ENCODE measurements around the gene FIGN. TPM values are rescaled to one million over a fixed set of nuclear protein-coding genes. Genes with fewer than 3 reads are reported as not detected.

Gene FIGN
- total and polyA plus RNA-seq, 2 of the 13 experiments (the other 11 are each of a cell fraction or from before 2014, with no cell fraction given) = 6.6 to 6.7 TPM

DNA sequence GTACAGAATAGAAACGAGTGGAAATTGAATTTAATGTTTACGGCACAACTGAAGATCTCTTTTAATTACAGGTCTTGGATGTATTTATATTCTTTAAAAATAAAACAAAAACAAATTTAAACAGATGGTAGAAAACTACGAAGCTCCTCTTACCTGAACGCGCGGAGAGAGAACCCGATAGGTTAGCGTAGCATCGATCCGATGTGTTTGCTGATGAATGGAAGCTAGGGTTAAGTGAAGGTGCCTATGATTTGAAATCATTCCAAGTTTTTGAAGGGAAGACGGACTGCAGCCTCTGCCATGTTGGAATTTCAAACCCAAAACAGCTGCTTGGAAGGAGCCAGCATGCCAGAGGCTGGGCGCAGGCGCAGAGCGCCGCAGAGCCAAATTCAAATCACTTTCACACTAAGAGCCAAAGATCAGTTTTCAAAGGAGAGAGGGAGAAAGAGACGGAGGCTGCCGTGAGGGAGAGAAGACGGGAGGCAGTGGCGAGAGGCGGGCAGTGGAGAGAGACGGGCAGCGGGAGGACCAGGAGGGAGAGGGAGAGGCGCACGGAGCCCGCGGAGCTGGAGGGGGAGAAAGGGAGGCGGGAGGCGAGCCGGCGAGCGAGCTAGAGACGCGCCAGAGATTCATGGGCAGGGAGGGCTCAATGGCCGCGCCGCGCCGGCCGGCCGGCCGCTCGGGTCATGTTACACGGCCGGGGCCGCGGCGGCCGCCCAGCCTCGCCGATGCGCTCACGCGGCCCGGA lies at the start of gene FIGN (continued):
- TF ChIP-seq, protein P1, sequence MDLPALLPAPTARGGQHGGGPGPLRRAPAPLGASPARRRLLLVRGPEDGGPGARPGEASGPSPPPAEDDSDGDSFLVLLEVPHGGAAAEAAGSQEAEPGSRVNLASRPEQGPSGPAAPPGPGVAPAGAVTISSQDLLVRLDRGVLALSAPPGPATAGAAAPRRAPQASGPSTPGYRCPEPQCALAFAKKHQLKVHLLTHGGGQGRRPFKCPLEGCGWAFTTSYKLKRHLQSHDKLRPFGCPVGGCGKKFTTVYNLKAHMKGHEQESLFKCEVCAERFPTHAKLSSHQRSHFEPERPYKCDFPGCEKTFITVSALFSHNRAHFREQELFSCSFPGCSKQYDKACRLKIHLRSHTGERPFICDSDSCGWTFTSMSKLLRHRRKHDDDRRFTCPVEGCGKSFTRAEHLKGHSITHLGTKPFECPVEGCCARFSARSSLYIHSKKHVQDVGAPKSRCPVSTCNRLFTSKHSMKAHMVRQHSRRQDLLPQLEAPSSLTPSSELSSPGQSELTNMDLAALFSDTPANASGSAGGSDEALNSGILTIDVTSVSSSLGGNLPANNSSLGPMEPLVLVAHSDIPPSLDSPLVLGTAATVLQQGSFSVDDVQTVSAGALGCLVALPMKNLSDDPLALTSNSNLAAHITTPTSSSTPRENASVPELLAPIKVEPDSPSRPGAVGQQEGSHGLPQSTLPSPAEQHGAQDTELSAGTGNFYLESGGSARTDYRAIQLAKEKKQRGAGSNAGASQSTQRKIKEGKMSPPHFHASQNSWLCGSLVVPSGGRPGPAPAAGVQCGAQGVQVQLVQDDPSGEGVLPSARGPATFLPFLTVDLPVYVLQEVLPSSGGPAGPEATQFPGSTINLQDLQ (CRISPR knock-in tag; IDR thresholded peaks at IDR 0.05) = no peak
- TF ChIP-seq ZNF749 (CRISPR knock-in tag; IDR thresholded peaks at IDR 0.05; ENCODE audit: borderline replicate concordance) (peak; percentile 22; the same call in 1 of the 2 replicates), ZNF891 (CRISPR knock-in tag; IDR thresholded peaks at IDR 0.05) (no peak; the same call in 1 of the 2 replicates), TFDP2 (CRISPR knock-in tag; IDR thresholded peaks at IDR 0.05) (peak; percentile 96), ZNF777 (CRISPR knock-in tag; IDR thresholded peaks at IDR 0.05) (no peak), ETV5 (CRISPR knock-in tag; IDR thresholded peaks at IDR 0.05; ENCODE audit: borderline replicate concordance) (0 out of 2 replicates have a peak, but pooled peaks have one; percentile 3), ZC3H4 (CRISPR knock-in tag; IDR thresholded peaks at IDR 0.05; ENCODE audit: borderline replicate concordance) (no peak), ZBTB46 (CRISPR knock-in tag; IDR thresholded peaks at IDR 0.05; ENCODE audit: borderline replicate concordance) (no peak), NRL (CRISPR knock-in tag; IDR thresholded peaks at IDR 0.05; ENCODE audit: borderline replicate concordance) (no peak; the same call in 1 of the 2 replicates), MXD4 (CRISPR knock-in tag; IDR thresholded peaks at IDR 0.05) (0 out of 2 replicates have a peak, but pooled peaks have one; percentile 4), ATRX (CRISPR knock-in tag; IDR thresholded peaks at IDR 0.05; ENCODE audit: borderline replicate concordance) (no peak)
- TF ChIP-seq, protein P2, sequence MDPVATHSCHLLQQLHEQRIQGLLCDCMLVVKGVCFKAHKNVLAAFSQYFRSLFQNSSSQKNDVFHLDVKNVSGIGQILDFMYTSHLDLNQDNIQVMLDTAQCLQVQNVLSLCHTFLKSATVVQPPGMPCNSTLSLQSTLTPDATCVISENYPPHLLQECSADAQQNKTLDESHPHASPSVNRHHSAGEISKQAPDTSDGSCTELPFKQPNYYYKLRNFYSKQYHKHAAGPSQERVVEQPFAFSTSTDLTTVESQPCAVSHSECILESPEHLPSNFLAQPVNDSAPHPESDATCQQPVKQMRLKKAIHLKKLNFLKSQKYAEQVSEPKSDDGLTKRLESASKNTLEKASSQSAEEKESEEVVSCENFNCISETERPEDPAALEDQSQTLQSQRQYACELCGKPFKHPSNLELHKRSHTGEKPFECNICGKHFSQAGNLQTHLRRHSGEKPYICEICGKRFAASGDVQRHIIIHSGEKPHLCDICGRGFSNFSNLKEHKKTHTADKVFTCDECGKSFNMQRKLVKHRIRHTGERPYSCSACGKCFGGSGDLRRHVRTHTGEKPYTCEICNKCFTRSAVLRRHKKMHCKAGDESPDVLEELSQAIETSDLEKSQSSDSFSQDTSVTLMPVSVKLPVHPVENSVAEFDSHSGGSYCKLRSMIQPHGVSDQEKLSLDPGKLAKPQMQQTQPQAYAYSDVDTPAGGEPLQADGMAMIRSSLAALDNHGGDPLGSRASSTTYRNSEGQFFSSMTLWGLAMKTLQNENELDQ (CRISPR knock-in tag; IDR thresholded peaks at IDR 0.05; ENCODE audit: borderline replicate concordance) = no peak
- TF ChIP-seq, protein P3, sequence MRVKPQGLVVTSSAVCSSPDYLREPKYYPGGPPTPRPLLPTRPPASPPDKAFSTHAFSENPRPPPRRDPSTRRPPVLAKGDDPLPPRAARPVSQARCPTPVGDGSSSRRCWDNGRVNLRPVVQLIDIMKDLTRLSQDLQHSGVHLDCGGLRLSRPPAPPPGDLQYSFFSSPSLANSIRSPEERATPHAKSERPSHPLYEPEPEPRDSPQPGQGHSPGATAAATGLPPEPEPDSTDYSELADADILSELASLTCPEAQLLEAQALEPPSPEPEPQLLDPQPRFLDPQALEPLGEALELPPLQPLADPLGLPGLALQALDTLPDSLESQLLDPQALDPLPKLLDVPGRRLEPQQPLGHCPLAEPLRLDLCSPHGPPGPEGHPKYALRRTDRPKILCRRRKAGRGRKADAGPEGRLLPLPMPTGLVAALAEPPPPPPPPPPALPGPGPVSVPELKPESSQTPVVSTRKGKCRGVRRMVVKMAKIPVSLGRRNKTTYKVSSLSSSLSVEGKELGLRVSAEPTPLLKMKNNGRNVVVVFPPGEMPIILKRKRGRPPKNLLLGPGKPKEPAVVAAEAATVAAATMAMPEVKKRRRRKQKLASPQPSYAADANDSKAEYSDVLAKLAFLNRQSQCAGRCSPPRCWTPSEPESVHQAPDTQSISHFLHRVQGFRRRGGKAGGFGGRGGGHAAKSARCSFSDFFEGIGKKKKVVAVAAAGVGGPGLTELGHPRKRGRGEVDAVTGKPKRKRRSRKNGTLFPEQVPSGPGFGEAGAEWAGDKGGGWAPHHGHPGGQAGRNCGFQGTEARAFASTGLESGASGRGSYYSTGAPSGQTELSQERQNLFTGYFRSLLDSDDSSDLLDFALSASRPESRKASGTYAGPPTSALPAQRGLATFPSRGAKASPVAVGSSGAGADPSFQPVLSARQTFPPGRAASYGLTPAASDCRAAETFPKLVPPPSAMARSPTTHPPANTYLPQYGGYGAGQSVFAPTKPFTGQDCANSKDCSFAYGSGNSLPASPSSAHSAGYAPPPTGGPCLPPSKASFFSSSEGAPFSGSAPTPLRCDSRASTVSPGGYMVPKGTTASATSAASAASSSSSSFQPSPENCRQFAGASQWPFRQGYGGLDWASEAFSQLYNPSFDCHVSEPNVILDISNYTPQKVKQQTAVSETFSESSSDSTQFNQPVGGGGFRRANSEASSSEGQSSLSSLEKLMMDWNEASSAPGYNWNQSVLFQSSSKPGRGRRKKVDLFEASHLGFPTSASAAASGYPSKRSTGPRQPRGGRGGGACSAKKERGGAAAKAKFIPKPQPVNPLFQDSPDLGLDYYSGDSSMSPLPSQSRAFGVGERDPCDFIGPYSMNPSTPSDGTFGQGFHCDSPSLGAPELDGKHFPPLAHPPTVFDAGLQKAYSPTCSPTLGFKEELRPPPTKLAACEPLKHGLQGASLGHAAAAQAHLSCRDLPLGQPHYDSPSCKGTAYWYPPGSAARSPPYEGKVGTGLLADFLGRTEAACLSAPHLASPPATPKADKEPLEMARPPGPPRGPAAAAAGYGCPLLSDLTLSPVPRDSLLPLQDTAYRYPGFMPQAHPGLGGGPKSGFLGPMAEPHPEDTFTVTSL (CRISPR knock-in tag; IDR thresholded peaks at IDR 0.05; ENCODE audit: borderline replicate concordance) = no peak

Measured in HepG2 (cell line).